PC-9 (cell line): ENCODE results near the gene WAPL.

ENCODE experiments used
- CTCF ChIP-seq: fragments of 200-600 bp; sonication (generic); conservative IDR thresholded peaks from 2 replicates; pipeline ENCODE4 v1.6.1; 2017; ENCODE audit warnings: mixed run types, antibody characterized with exemption, mild to moderate bottlenecking, moderate library complexity
- EZH2 ChIP-seq: fragments of 200-600 bp; sonication (generic); IDR thresholded peaks from 2 replicates; pipeline ENCODE4 v1.8.0; 2017; ENCODE audit warnings: antibody characterized with exemption, low read depth

- TF ChIP-seq CTCF (no peak), EZH2 (no peak)
Measured at GRCh38 chr10:86512137-86512536, 9.5 kb downstream of the WAPL start.
